ENCODE measurements around the gene PPP4R3C. TPM values are rescaled to one million over a fixed set of nuclear protein-coding genes. Genes with fewer than 3 reads are reported as not detected.
"Not testable (repeated sequence)": the region's sequence is repeated elsewhere in the genome, so short reads cannot be mapped to it uniquely, and the experiment has no call there.

PPP4R3C gene
- polyA plus RNA-seq (2014; cell fraction: cytosol; rRNA removed): not detected in 2 replicates
- not detected in 2 replicates for polyA plus RNA-seq (2014; cell fraction: nucleus; rRNA removed)

GRCh38 chrX:27463187-27463586 is at the start of gene PPP4R3C:
Gene PPP4R3C (minus strand): TSS chrX:27463341. CDS start chrX:27463296, 45 bp downstream.
- DNase-seq (ENCODE audit: low spot score): no peak

GRCh38 chrX:27491397-27491796 is 28.3 kb upstream of the PPP4R3C start:
- no peak for DNase-seq (ENCODE audit: low spot score)

DNA sequence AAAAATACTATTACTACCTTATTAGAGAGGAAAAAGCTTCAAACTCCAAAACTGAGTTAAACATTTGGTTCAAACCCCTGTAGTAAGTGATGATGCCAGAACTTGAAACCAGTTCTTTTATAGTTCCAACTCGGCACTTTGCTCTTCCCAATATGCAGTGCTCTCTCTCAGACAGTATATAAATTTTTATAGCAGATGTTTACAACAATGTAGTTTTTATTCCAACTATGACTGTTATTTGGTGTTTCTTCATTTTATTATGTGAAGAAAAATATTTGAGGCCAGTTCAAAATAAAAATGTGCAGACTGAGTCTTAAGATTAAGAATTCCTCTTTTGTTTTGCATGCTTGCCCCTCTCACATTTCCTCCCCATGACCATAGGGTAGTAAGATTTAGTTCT is 2.9 kb upstream of the PPP4R3C start:
- no peak for DNase-seq (ENCODE audit: low spot score)

GRCh38 chrX:27465036-27465435 is 1.9 kb upstream of the PPP4R3C start:
- no peak for DNase-seq (ENCODE audit: low spot score)

DNA sequence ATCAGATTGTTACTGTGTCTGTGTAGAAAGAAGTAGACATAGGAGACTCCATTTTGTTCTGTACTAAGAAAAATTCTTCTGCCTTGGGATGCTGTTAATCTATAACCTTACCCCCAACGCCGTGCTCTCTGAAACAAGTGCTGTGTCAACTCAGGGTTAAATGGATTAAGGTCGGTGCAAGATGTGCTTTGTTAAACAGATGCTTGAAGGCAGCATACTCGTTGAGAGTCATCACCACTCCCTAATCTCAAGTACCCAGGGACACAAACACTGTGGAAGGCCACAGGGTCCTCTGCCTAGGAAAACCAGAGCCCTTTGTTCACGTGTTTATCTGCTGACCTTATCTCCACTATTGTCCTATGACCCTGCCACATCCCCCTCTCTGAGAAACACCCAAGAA is 4.0 kb downstream of the PPP4R3C start:
- DNase-seq (ENCODE audit: low spot score): not testable (repeated sequence)

DNA sequence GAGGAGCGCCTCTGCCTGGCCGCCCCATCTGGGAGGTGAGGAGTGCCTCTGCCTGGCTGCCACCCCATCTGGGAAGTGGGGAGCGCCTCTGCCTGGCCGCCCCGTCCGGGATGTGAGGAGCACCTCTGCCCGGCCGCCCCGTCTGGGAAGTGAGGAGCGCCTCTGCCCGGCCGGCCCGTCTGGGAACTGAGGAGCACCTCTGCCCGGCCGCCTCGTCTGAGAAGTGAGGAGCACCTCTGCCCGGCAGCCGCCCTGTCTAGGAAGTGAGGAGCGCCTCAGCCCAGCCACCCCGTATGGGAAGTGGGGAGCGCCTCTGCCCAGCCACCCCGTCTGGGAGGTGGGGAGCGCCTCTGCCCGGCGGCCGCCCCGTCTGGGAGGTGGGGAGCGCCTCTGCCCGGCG is 4.6 kb downstream of the PPP4R3C start:
- DNase-seq (ENCODE audit: low spot score): not testable (repeated sequence)

GRCh38 chrX:27451324-27451723 is 11.8 kb downstream of the PPP4R3C start:
- no peak for DNase-seq (ENCODE audit: low spot score)

GRCh38 chrX:27446423-27446822 is 16.7 kb downstream of the PPP4R3C start:
- no peak for DNase-seq (ENCODE audit: low spot score)

DNA sequence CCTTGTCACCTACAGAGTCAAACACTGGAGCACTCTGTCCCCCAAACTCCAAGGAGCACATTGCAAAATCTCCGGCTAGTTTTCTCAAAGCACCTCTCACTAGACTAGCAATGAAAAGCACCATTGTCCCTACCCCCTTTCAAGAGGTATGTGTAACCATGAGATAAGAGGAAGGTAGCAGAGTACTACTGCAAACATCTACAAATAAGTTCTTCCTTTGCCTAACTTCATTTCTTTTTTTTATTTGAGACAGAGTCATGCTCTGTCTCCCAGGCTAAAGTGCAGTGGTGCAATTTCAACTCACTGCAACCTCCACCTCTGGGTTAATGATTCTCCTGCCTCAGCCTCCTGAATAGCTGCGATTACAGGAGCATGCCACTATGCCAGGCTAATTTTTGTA is 17.7 kb downstream of the PPP4R3C start:
- no peak for DNase-seq (ENCODE audit: low spot score)

- DNase-seq (ENCODE audit: low spot score): no peak
Measured at GRCh38 chrX:27444093-27444908, 18.8 kb downstream of the PPP4R3C start.

DNA sequence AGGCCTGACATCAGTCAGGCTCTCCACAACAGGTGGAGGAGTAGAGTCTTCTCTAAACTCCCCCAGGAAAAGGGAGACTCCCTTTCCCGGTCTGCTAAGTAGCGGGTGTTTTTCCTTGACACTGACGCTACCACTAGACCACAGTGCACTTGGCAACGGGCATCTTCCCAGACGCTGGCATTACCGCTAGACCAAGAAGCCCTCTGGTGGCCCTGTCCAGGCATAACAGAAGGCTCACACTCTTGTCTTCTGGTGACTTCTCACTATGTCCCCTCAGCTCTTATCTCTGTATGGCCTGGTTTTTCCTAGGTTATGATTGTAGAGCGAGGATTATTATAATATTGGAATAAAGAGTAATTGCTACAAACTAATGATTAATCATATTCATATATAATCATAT is 20.7 kb downstream of the PPP4R3C start:
- not testable (repeated sequence) for DNase-seq (ENCODE audit: low spot score)

GRCh38 chrX:27439771-27440170 is 23.4 kb downstream of the PPP4R3C start:
- no peak for DNase-seq (ENCODE audit: low spot score)

- DNase-seq (ENCODE audit: low spot score): no peak
Measured at GRCh38 chrX:27438937-27439336, 24.2 kb downstream of the PPP4R3C start.

GRCh38 chrX:27435031-27435430 is 28.1 kb downstream of the PPP4R3C start:
- no peak for DNase-seq (ENCODE audit: low spot score)

All from SK-N-DZ (cell line).